ENCODE data around the gene CCNL2. TPM values are rescaled to one million over a fixed set of nuclear protein-coding genes. Genes with fewer than 3 reads are reported as not detected.

Gene CCNL2
- total and polyA plus RNA-seq, 2 experiments from 2014 or later = 115 to 146 TPM

- Histone ChIP-seq H3K9me2 (ENCODE audit: insufficient read depth) (no peaks in the 10 kb centered on the region), H4K20me1 (replicated peaks; ENCODE audit: insufficient read depth) (0 out of 2 replicates have a peak, but pooled peaks cover 3% of the 10 kb centered on the region), H3K4me1 (ENCODE audit: insufficient read depth) (no peaks in the 10 kb centered on the region), H3K27me3 (ENCODE audit: insufficient read depth) (no peaks in the 10 kb centered on the region), H3F3A (replicated peaks; ENCODE audit: low read depth) (peaks cover 9% of the 10 kb centered on the region), H3K79me2 (replicated peaks; ENCODE audit: insufficient read depth) (no peaks in the 10 kb centered on the region), H3K4me2 (no peak overlapping the region), H3K36me3 (ENCODE audit: insufficient read depth) (no peaks in the 10 kb centered on the region), H3K27ac (ENCODE audit: low read depth) (no peak overlapping the region), H2AFZ (no peak overlapping the region), H3K4me3 (no peak overlapping the region)
- DNase-seq (ENCODE audit: low spot score) (no peak), ATAC-seq (no peak)
- Mint-ChIP-seq H3K4me1 (no peaks in the 10 kb centered on the region; the same call in 2 of the 3 replicates), H3K4me3 (no peak overlapping the region), H3K27ac (no peak overlapping the region), H3K36me3 (ENCODE audit: low read depth) (peaks cover 18% of the 10 kb centered on the region), H3K27me3 (ENCODE audit: insufficient read depth, low read depth, poor library complexity) (peaks cover 6% of the 10 kb centered on the region), H3K9me3 (no peaks in the 10 kb centered on the region; the same call in 2 of the 3 replicates)
- TF ChIP-seq, protein P1, sequence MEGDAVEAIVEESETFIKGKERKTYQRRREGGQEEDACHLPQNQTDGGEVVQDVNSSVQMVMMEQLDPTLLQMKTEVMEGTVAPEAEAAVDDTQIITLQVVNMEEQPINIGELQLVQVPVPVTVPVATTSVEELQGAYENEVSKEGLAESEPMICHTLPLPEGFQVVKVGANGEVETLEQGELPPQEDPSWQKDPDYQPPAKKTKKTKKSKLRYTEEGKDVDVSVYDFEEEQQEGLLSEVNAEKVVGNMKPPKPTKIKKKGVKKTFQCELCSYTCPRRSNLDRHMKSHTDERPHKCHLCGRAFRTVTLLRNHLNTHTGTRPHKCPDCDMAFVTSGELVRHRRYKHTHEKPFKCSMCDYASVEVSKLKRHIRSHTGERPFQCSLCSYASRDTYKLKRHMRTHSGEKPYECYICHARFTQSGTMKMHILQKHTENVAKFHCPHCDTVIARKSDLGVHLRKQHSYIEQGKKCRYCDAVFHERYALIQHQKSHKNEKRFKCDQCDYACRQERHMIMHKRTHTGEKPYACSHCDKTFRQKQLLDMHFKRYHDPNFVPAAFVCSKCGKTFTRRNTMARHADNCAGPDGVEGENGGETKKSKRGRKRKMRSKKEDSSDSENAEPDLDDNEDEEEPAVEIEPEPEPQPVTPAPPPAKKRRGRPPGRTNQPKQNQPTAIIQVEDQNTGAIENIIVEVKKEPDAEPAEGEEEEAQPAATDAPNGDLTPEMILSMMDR (conservative IDR thresholded peaks at IDR 0.05; ENCODE audit: low read depth in 2 of 2) = no peak
- TF ChIP-seq REST (IDR thresholded peaks at IDR 0.05; ENCODE audit: unreplicated experiment) (no peak), JUNB (IDR thresholded peaks at IDR 0.05; ENCODE audit: unreplicated experiment) (no peak), ZNF331 (CRISPR knock-in tag; IDR thresholded peaks at IDR 0.05; ENCODE audit: low read depth) (no peak)
Observed at GRCh38 chr1:1340791-1341548, 58.2 kb downstream of the CCNL2 start.

- Mint-ChIP-seq H3K4me3 (no peak overlapping the region), H3K36me3 (ENCODE audit: low read depth) (peaks cover 18% of the 10 kb centered on the region), H3K9me3 (no peaks in the 10 kb centered on the region; the same call in 2 of the 3 replicates), H3K27ac (no peak overlapping the region), H3K27me3 (ENCODE audit: insufficient read depth, low read depth, poor library complexity) (peaks cover 6% of the 10 kb centered on the region), H3K4me1 (no peaks in the 10 kb centered on the region; the same call in 2 of the 3 replicates)
- no peaks in the 10 kb centered on the region for H3K4me1 ChIP-seq (ENCODE audit: insufficient read depth)
- no peak overlapping the region for H3K4me3 ChIP-seq
- H3K27ac ChIP-seq (ENCODE audit: low read depth) = no peak overlapping the region
- H3K4me2 ChIP-seq = no peak overlapping the region
- no peaks in the 10 kb centered on the region for H3K36me3 ChIP-seq (ENCODE audit: insufficient read depth)
- no peaks in the 10 kb centered on the region for H3K27me3 ChIP-seq (ENCODE audit: insufficient read depth)
- H4K20me1 ChIP-seq (replicated peaks; ENCODE audit: insufficient read depth) = 0 out of 2 replicates have a peak, but pooled peaks cover 3% of the 10 kb centered on the region
- peaks cover 13% of the 10 kb centered on the region for H3F3A ChIP-seq (replicated peaks; ENCODE audit: low read depth)
- no peak for ATAC-seq
- DNase-seq (ENCODE audit: low spot score) = no peak
- TF ChIP-seq, protein P1 (conservative IDR thresholded peaks at IDR 0.05; ENCODE audit: low read depth in 2 of 2) = no peak
- TF ChIP-seq POLR2AphosphoS5 (IDR thresholded peaks at IDR 0.05; ENCODE audit: low read depth) (no peak), EZH2phosphoT487 (IDR thresholded peaks at IDR 0.05; ENCODE audit: unreplicated experiment) (no peak), NANOG (IDR thresholded peaks at IDR 0.05; ENCODE audit: borderline replicate concordance) (no peak), STAT1 (IDR thresholded peaks at IDR 0.05; ENCODE audit: unreplicated experiment) (no peak), ZNF114 (CRISPR knock-in tag; IDR thresholded peaks at IDR 0.05) (no peak), REST (IDR thresholded peaks at IDR 0.05; ENCODE audit: unreplicated experiment) (no peak), JUNB (IDR thresholded peaks at IDR 0.05; ENCODE audit: unreplicated experiment) (no peak)
- H2AFZ ChIP-seq = no peak overlapping the region
- H3K9me2 ChIP-seq (ENCODE audit: insufficient read depth) = no peaks in the 10 kb centered on the region
- no peaks in the 10 kb centered on the region for H3K79me2 ChIP-seq (replicated peaks; ENCODE audit: insufficient read depth)
Observed at GRCh38 chr1:1340185-1340584, 59.0 kb downstream of the CCNL2 start.
